GM19328 (cell line): ENCODE results near the gene EIF2S2.

ENCODE experiments used
- ATAC-seq: cut with Tn5 transposase; IDR thresholded peaks from one replicate; pipeline ENCODE4 v1.9.1; 2021; ENCODE audit warnings: mild to moderate bottlenecking, moderate library complexity; ENCODE audit not compliant: unreplicated experiment

The EIF2S2 gene

DNA sequence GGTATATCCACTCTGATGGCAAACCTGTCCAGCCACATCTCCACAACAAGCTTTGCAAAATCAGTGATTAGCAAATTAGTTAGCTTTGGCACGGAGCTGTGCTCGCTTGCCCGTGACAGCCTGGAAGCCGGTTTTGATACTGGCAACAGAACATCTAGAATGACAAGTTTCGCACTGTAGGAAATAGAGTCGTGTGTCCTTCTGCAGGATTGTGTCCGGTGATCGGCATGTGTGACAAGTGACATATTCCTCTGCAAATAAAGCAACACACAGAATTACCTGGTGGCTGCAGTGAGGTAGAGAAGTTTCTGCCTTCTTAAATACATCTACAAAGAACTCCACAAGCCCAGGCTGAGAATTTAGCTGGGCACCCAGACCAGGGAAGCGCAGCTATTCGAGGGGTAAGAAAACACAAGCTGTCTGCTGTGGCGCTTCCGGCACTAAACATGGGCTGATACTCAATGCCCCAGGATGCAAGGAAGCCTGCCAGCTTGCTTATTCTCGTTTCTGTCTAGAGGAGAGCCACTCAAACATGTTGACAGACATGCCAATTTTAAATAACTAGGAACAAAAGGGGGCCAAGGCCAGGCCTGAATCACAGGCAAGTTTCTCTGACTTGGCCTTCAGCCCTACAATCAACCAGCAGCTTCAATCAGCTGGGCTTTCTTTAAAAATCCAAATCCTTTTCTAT, 22.2 kb downstream of the EIF2S2 start:
- ATAC-seq: no peak

DNA sequence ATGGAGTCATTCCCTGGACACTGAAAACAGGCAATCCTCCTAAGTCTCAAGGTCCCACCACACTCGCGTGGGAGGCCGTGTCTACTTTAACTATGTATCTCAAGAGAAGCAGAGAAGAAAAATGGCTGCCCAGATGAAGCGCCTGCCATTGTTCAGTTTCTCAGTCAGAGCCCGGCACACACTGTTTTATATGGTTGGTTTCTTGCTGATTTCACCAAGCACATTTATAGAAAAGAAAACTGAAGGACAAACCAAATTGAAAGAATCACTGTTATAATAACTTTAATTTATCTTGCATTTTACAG, 22.9 kb downstream of the EIF2S2 start:
- ATAC-seq: no peak

DNA sequence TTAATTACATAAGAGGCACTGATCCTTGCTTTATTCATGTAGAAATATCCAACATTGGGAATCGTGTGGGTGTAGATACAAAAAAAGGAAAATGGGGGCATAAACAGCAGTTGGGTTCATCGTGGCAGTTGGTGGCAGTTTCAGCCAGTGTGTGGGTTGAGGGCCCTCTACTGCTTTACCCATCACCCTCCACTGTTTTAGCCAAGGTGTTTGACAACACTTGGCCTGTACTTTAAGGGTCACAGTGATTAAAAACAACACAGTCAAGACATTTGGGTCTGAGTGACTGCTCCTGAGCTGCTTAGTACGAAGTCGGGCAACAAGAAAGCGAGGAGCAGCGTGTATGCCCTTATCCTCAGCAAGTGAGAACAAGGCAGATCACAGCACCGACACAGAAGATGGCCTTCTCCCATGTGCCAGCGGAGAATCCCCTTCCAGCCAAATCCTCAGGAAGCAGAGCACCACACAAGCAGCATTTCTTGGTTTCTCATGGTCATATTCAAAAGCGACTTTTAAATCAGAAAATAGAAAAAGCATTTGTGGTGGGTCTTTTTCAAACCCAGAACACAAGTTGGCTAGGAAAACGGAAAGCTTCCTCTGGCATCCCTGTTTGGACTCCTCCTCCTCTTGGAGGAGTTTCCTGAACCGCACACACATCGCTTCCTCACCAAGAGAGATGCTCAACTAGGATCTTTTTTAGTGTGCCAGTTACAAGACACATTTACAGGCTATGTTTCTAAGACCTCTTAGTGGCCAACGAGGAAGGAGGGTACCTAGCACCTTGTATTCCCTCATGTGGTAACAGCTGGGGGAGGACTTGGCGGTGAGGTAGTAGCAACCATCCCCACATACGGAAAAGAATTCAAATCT, 23.5 kb downstream of the EIF2S2 start:
- ATAC-seq: no peak

DNA sequence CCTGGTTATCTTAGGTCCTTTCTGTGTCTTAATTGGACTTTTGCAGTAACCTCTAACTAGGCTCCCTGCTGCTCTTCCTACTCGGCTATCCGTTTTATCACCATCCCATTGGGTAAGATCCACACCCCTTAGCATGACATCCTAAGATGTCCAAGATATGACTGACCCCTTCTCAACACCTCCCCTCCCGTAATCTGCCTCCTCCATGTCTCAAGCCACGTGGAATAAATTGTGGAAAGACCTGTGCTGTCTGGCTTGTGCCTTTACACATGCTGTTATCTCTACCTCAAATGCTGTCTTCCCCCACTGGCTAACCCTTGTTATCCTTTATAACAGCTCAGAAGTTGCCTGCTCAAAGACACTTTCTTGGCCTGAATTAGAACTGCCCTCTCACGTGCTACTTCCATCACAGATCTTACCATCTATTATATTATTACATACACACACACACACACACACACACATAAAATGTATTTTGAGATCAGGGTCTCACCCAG, 26.5 kb downstream of the EIF2S2 start:
- ATAC-seq: no peak

DNA sequence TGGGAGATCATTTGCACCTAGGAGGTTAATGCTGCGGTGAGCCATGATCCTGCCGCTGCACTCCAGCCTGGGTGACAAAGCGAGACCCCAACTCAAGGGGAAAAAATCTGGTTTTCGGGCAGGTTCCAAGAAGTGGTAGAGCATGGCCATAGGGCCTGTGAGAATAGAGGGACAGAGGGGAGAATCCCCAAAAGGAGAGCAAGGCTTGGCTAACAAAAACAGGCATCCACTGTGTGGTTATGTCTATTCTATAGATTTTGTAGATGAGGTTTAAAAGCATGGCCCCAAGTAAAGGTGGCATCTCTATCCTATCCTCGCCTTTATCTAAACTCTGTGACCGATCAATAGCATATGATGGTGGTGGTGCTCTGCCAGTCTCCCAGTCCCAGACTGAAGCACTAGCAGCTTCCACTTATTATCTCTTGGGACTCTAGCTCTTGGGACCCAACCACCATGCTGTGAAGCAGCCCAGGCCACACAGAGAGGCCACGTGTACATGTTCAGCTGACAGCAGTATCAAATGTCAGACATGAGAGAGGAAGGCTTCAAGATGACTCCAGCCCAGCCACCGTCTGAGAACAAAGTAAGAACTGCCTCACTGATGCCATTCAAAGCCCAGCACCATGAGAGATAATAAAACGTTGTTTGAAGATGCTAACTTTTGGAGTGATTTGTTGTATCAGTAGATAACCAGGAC, 27.7 kb downstream of the EIF2S2 start:
- ATAC-seq: no peak

DNA sequence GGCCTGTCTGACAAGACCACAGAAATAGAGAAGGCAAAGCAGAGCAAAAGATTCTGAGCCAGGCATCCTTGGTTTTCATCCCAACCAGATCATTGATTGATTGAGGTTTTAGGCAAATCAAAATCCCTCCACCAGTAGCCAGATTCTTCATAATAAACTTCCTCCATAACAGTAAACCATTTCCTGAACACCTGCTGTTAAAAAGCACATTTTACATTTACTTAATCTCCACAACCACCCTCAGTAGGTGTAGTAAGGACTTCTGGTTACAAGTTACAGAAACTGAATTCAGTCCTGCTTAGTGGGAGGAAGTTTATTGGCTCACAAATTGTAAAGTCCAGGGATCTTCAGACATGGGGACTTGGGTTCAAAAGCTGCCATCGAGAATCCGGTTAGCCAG, 28.3 kb downstream of the EIF2S2 start:
- no peak for ATAC-seq

DNA sequence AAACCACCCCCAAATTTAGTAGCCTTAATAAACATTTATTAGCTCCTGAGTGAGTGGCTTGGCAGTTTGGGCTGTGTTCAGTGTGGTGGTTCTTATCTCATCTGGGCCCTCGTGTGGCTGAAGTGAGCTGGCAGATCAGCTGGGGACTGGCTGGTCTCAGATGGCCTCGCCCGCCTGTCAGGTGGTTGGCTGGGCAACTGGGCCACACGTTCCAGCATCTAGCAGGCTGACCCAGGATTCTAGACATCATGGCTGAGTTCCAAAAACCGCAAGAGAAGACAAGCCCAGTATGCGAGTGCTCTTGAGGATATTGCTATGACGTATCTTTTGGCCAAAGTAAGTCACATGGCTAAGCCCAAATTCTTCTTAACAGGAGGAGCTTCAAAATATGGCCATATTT, 28.9 kb downstream of the EIF2S2 start:
- no peak for ATAC-seq

DNA sequence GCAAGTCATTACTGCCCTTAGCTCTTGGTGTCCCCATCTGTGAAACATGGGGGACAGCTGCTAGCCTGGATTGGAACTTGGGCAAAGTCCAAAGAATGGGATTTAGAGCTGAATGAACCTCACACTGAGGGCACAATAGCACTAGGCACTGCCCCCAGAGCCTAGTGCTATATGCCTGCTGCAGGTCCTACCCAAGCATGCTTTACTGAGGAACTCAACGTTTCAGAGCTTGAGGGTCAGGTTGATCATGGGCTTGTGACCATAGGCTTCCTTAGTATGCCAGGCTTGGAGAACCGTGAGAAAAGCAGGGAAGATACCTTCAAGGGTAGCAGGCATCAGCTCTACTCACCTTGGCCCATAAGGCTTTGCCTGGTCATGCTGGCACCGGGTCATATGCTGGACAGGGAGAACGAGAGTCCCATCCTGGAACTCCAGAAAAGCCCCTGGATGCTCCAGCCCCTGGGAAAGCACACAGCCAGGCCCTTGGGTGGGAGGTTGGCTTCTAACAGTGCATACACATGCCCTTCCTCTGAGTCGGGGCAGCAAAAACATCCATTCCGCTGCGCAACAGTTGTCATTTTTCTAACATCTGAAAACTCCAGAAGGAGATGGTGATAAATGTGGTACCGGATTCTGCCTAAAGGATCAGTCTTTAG, 29.7 kb downstream of the EIF2S2 start:
- ATAC-seq: no peak

DNA sequence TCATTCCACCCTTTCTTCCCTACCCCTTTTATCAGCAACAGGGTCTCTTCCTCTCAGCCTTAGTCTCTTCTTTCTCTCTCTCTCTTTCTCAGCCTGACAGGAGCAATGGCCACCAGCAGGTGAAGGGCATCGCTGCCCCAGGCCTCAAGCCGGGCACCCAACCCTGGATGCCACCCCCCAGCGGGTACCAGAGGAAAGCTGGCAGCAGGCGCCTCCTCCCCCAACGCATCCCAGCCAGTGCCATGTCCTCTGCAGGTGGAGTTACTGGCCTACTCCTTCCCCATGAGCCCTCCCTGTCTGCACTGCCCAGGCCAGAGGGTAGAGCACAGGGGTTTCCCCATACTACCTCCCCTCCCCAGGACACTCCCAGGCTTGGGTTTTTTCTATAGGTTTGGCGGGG, 32.2 kb downstream of the EIF2S2 start:
- no peak for ATAC-seq

DNA sequence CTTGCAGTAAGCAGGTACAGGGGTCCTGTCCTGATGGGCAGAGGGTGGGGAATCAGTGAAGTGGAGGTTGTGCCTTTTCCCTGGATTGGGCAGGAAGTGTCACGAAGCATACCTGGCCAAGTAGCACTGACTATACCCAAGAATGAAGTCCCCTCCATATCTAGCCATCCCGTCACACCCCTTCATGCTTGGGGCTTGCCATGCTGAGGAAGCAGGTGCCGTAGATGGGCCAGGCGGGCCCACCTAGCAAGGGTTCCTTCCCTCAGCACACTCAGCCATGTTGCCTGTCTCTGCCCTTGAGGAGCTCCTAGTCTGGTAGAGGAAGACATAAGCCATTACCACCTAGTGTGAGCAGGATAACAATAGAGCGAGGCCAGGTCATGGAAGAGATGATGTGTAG, 33.5 kb downstream of the EIF2S2 start:
- no peak for ATAC-seq

DNA sequence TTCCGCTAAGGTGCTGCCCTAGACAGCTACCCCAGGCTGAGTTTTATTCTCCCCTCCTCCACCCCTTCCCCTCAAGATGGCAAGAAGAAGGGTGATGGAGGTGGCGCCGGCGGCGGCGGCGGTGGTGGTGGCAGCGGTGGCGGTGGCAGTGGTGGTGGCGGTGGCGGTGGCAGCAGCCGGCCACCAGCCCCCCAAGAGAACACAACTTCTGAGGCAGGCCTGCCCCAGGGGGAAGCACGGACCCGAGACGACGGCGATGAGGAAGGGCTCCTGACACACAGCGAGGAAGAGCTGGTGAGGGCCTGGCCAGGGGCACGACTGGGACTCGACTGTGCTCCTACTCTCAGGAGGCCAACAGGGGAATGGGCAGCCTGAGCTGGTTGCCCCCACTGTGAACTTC, 35.1 kb downstream of the EIF2S2 start:
- no peak for ATAC-seq

DNA sequence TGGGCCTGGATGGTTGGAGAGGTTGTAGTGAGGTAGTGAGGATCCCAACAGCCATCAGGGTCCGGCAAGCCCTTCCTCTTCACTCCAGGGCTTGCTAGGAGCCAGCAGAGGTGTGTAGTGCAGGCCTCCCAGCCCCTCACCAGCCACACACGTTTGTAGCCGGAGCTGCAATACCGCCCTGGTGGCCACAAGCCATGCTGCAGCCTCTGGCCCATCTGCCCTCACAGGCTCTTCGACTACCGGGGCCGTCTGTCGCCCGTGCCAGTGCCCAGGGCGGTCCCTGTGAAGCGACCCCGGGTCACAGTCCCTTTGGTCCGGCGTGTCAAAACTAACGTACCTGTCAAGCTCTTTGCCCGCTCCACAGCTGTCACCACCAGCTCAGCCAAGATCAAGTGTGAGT, 36.4 kb downstream of the EIF2S2 start:
- no peak for ATAC-seq

DNA sequence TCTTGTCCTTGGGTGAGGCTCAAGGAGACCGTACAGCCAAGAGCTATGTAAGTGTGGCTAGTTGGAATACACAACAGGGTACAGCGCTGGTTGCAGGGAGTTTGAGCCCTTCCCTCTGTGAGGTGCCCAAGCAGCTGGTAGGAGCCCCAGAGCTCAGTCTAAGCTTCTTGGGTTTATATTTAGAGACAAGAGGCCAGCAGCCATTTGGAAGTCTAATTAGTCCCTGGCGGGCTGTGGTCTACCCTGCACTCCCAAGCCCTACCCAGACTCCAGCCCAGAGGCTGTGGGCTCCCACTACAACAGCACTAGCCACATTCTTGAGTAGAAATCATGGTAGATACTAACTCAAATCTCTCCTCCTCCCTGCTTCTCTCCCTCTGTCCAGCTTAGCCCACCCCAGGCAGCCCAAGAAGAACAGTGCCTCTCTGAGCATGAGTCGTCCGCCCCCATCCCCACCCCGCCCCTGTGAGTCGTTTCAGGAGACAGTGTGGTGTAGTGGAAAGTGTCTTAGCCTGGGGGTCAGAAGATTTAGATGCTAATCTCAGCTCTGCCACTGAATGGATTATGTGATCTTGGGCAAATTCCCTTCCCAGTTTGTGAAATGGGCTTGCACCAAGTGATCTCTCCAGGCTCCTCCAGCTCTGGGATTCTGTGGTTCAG, 37.8 kb downstream of the EIF2S2 start:
- ATAC-seq: no peak

DNA sequence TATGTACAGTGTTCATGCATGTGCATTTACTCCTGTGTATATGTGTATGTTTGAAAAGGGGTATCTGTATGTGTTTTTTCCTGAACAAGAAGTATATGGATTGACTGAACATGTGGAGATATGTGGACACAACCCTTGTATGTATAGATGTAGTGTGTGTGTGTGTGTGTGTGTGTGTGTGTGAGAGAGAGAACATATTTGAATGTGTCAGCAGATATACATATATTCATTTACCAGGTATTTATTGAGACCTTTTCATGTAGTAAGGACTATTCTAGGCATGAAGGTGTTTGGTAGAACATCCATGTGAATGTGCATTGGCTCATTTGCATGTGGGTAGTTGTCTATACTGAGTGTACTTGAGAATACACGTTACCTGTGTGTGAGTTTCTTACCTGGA, 39.3 kb downstream of the EIF2S2 start:
- ATAC-seq: no peak

DNA sequence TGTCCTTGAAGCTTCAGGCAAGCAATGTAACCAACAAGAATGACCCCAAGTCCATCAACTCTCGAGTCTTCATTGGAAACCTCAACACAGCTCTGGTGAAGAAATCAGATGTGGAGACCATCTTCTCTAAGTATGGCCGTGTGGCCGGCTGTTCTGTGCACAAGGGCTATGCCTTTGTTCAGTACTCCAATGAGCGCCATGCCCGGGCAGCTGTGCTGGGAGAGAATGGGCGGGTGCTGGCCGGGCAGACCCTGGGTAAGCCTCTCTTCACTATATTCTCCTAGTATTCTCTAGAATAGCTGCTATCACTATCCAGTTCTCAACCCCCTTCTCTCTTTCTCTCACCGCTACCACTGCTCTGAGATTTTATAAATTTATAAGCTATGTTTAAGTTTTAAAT, 40.0 kb downstream of the EIF2S2 start:
- no peak for ATAC-seq

DNA sequence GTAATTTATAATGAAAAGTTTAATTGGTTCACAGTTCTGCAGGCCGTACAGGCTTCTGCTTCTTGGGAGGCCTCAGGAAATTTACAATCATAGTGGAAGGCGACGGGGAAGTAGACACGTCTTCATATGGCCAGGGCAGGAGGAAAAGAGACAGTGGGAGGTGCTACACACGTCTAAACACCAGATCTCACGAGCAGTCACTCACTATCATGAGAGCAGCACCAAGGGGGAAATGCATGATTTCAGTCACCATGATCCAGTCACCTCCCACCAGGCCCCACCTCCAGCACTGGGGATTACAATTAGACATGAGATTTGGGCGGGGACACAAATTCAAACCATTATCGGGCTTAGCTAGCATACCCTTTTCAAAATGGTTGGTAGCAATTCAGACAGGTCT, 41.2 kb downstream of the EIF2S2 start:
- no peak for ATAC-seq

DNA sequence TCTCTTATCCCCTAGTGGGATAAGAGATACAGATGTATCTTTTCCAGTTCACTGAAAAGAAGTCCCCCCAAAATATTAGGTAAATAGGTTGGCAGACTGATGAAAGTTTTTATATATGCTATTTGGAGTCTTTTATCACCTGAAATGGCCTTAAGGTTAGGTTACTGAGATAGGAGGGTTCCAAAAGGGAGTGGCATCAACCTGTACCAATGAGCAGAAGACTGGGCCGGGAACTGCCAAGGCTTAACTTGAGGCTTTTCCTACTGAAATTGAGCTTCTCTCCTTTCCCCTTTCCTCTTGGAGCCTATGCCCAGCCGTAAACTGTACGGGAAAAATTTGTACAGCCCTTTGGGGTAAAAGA, 42.0 kb downstream of the EIF2S2 start:
- no peak for ATAC-seq

DNA sequence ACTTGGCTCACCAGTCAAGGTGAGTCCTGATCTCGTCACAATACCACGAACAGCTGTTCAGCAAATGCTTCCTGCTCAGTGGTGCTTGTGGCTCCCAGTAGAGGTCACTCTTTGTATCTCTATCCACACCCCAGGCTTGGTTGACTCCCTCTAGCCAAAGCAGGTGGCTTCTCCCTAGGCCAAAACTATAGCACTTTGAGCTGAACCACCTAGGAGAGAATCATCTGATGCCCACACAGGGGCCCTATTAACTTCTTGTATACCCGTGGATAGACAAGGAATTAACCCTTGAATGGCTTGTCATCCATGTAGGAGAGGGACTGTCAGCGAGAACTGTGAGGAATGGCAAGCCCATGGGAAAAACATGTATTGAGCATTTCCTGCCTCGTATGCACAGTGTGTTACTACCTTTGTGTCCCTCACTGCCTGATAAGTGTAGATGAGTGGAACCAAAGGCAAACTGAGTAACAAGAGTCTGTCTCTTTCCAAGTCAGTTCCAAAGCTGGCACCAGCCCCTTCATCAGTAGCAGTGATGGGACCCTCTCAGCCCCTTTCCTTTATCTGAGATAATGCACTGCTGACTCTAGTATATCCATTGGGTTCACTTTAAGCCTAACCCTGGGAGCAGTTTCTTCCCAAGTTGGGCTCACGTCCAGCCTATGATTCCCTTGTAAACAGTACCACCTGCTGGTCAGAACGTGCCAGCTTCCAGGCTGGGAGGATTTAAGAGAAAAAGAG, 42.5 kb downstream of the EIF2S2 start:
- no peak for ATAC-seq

DNA sequence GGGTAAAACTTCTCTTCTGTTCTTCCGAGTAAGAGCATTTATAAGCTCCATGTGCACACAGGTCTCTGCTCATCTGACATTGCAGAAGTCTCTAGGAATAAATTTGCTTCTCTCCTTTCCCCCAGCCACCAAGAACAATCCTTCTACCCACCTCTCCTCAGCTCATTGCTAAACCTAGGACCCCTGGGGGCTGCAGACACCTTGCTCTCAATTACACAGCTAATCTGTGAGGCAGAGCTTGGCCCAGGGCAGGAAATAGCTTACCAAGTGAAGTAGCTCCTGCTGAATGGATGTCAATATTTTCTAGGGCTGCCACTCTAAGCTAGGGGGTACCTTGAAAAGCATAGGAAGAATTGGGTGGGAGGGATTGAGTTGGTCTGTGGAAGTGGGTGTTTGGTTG, 44.0 kb downstream of the EIF2S2 start:
- no peak for ATAC-seq

DNA sequence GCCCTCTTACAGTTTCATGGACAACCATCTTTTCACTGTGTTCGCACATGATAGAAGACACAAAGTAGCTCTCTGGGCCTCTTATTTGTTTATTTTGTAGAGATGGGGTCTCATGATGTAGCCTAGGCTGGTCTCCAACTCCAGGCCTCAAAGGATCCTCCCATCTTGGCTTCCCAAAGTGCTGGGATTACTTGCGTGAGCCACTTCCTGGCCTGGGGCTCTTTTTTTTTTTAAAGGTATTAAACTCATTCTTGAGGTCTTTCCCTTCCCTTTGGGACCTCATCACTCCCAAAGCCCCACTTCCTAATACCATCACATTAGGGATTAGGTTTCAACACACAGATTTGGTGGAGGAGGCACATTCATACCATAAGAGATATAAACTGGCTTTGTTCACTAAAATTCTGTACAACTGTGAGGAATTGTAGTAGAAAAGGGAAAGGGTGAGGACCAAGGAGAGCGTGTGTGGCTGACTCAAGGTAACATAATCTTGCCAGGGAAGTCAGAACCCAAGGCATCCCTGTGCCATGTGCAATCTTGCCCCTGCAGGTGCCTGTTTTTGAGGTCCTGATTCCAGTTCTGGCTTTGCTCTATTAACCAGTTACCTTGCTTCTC, 45.5 kb downstream of the EIF2S2 start:
- ATAC-seq: no peak
